Erythroblast (primary cell): ENCODE results near the gene FOXP1.

Source experiments
- GATA1 ChIP-seq: IDR thresholded peaks from 2 replicates; pipeline ENCODE4 v1.6.1; 2011; ENCODE audit warnings: low read depth, mild to moderate bottlenecking, control low read depth, low read length, moderate library complexity
- POLR2A ChIP-seq: IDR thresholded peaks from 2 replicates; pipeline ENCODE4 v1.6.1; 2011; ENCODE audit warnings: mild to moderate bottlenecking, low read length

GRCh38 chr3:71505767-71506350 is 77.7 kb downstream of the FOXP1 start:
- TF ChIP-seq POLR2A (no peak), GATA1 (no peak)
